ENCODE data around the gene POLE2. TPM values are rescaled to one million over a fixed set of nuclear protein-coding genes. Genes with fewer than 3 reads are reported as not detected.
A peak's percentile ranks its signal among the peaks of the same experiment; 100 is the strongest.
"Not testable (repeated sequence)": the region's sequence is repeated elsewhere in the genome, so short reads cannot be mapped to it uniquely, and the experiment has no call there.

Gene POLE2
- total RNA-seq, 4 donors from 2014 or later, result 5.7 to 9.2 TPM; not detected in 2

DNA sequence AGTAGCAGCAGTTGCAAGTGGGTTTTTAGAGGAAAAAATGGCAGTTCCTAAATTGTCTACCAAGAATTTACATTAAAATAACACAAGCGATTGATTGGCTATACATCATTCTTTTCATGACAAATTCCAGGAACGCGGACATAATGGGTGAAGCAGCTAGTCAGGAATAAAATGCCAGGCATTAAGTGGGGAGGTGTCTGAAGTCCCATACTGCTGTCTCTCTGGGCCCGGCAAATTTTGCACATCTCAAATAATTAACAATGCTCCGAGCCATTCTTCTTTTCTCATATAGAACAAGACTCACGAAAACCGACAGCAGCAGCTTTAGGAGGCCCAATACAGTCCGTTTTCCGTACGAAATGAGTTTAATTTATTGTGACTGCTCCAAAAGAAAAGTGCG, 68.3 kb downstream of the POLE2 start:
- DNase-seq, result no peak
- TF ChIP-seq POLR2A (IDR thresholded peaks at IDR 0.05), result no peak
- TF ChIP-seq, protein P1, sequence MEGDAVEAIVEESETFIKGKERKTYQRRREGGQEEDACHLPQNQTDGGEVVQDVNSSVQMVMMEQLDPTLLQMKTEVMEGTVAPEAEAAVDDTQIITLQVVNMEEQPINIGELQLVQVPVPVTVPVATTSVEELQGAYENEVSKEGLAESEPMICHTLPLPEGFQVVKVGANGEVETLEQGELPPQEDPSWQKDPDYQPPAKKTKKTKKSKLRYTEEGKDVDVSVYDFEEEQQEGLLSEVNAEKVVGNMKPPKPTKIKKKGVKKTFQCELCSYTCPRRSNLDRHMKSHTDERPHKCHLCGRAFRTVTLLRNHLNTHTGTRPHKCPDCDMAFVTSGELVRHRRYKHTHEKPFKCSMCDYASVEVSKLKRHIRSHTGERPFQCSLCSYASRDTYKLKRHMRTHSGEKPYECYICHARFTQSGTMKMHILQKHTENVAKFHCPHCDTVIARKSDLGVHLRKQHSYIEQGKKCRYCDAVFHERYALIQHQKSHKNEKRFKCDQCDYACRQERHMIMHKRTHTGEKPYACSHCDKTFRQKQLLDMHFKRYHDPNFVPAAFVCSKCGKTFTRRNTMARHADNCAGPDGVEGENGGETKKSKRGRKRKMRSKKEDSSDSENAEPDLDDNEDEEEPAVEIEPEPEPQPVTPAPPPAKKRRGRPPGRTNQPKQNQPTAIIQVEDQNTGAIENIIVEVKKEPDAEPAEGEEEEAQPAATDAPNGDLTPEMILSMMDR (IDR thresholded peaks at IDR 0.05), result no peak
- TF ChIP-seq POLR2AphosphoS5 (IDR thresholded peaks at IDR 0.05), result no peak
- no peak for TF ChIP-seq EP300 (IDR thresholded peaks at IDR 0.05; ENCODE audit: low read depth)
- Histone ChIP-seq H3K27ac (peak overlapping the region; percentile 95 to 99 (median 96)), H3K27me3 (no peaks in the 10 kb centered on the region), H3K4me1 (peaks cover 5 to 54% (median 39%) of the 10 kb centered on the region in 4 donors), H3K4me3 (peak overlapping the region; percentile 79 to 99 (median 90)), H3K9me3 (no peaks in the 10 kb centered on the region), H3K36me3 (peaks cover 0 to 10% (median 3%) of the 10 kb centered on the region in 4 donors)
- WGBS, 2 donors (ENCODE audit: low coverage in 1 of 2), result 1% methylated on average over 10 to 11 of the region's 11 CpGs
- in situ Hi-C loops (cut with MboI; ENCODE audit: low pct_ligation_motif_present in 1 of 4, low pct_unique_long_range_greater_than_20kb in 1 of 4, low sequenced_read_pairs in 3 of 4) (no loop called here), intact Hi-C loops (cut with DNase I; ENCODE audit: low total_unique reads) (no loop called here)

DNA sequence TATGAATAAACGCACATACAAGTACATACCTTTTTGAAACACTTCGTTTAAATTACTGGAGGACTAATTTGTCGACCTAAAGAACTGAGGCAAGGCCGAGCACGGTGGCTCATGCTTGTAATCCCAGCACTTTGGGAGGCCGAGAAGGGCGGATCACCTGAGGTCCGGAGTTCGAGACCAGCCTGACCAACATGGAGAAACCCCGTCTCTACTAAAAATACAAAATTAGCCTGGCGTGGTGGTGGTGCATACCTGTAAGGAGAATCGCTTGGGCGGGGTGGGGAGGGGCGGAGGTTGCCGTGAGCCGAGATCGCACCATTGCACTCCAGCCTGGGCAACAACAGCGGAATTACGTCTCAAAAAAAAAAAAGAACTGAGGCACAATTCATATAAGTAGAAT, 68.7 kb downstream of the POLE2 start:
- DNase-seq, result peak; percentile 25
- peak overlapping the region; percentile 79 to 99 (median 90) for H3K4me3 ChIP-seq
- intact Hi-C loops (cut with DNase I; ENCODE audit: low total_unique reads); H3K27me3 ChIP-seq; in situ Hi-C loops (cut with MboI; ENCODE audit: low pct_ligation_motif_present in 1 of 4, low pct_unique_long_range_greater_than_20kb in 1 of 4, low sequenced_read_pairs in 3 of 4); H3K9me3 ChIP-seq: not testable (repeated sequence)
- peak overlapping the region; percentile 95 to 99 (median 96) for H3K27ac ChIP-seq
- H3K36me3 ChIP-seq, result peaks cover 0 to 12% (median 3%) of the 10 kb centered on the region in 4 donors
- WGBS, 2 donors (ENCODE audit: low coverage in 1 of 2), result 29 to 41% methylated on average over 6 to 19 of the region's 19 CpGs
- H3K4me1 ChIP-seq, result peaks cover 5 to 50% (median 37%) of the 10 kb centered on the region in 4 donors

DNA sequence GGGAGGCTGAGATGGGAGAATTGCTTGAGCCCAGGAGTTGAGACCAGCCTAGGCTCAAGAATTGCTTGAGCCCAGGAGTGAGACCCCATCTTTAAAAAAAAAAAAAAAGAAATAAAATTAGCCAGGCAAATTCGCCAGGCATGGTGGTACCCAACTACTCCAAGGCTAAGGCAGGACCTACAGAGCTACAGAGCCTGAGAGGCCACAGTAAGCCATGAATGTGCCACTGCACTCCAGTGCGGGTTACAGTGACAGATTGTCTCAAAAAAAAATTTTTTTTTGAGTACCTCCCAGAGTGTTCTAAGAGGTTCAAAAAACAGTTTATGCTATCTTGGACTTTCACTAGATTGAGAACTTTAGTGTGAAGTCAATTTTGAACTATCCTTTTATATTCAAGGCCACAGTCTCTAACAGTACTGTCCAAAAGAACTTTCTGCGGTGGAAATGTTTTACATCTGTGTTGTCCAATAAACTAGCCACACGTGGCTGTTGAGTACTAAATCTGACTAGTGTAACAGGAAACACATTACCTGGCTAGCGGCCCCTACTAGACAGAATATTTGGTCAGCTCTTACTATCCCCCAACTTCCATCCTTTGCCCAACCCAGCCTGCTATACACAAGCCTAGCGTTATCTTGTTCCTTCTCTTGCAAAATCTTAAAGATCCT, 70.0 kb downstream of the POLE2 start:
- Histone ChIP-seq H3K27ac (no peak overlapping the region), H3K4me1 (peaks cover 5 to 37% (median 24%) of the 10 kb centered on the region in 4 donors), H3K36me3 (peaks cover 0 to 14% (median 3%) of the 10 kb centered on the region in 4 donors), H3K9me3 (no peaks in the 10 kb centered on the region), H3K4me3 (no peak overlapping the region), H3K27me3 (no peaks in the 10 kb centered on the region)
- WGBS, 2 donors (ENCODE audit: low coverage in 1 of 2), result 76% methylated on average over 4 to 6 of the region's 6 CpGs
- intact Hi-C loops (cut with DNase I; ENCODE audit: low total_unique reads) (no loop called here), in situ Hi-C loops (cut with MboI; ENCODE audit: low pct_ligation_motif_present in 1 of 4, low pct_unique_long_range_greater_than_20kb in 1 of 4, low sequenced_read_pairs in 3 of 4) (no loop called here)
- no peak for DNase-seq
- TF ChIP-seq EP300 (IDR thresholded peaks at IDR 0.05; ENCODE audit: low read depth) (no peak), POLR2AphosphoS5 (IDR thresholded peaks at IDR 0.05) (no peak), POLR2A (IDR thresholded peaks at IDR 0.05) (no peak)
- TF ChIP-seq, protein P1 (IDR thresholded peaks at IDR 0.05), result no peak

DNA sequence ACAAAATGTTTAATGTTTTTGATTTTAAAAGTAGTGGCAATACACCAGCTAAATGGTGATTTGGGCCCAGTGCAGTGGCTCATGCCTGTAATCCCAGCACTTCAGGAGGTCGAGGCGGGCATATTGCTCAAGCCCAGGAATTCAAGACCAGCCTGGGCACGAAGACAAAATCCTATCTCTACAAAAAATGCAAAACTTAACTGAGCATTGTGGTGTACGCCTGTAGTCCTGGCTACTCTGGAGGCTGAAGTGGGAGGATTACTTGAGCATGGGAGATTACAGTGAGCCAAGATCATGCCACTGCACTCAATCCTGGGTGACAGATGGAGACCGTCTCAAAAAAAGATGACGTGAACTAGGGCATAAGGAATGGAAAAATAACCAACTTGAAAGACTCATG, 72.2 kb downstream of the POLE2 start:
- 97 to 100% methylated on average over 2 to 6 of the region's 6 CpGs for WGBS, 2 donors (ENCODE audit: low coverage in 1 of 2)
- Histone ChIP-seq H3K4me3 (no peak overlapping the region), H3K9me3 (no peaks in the 10 kb centered on the region), H3K27me3 (no peaks in the 10 kb centered on the region), H3K27ac (no peak overlapping the region), H3K4me1 (peaks cover 0 to 22% (median 8%) of the 10 kb centered on the region in 4 donors), H3K36me3 (peaks cover 0 to 14% (median 3%) of the 10 kb centered on the region in 4 donors)
- DNase-seq, result no peak
- intact Hi-C loops (cut with DNase I; ENCODE audit: low total_unique reads), result no loop called here
- in situ Hi-C loops (cut with MboI; ENCODE audit: low pct_ligation_motif_present in 1 of 4, low pct_unique_long_range_greater_than_20kb in 1 of 4, low sequenced_read_pairs in 3 of 4), result no loop called here
- TF ChIP-seq, protein P1 (IDR thresholded peaks at IDR 0.05), result no peak
- TF ChIP-seq POLR2A (IDR thresholded peaks at IDR 0.05), result no peak

DNA sequence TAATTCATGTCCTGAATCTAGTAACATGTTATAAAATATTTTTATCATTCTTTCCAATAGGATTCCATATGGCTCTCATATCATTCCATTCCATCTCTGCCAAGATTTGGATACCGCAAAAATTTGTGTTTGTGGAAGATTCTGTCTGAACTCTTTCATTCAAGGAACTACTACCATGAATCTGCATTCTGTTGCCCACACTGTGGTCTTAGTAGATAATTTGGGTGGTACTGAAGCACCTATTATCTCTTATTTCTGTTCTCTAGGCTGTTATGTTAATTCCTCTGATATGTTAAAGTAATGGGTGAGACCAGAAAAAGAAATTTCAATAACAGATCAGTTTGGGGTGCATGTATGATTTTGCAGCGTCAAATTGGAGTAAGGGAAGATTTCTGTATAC, 73.8 kb downstream of the POLE2 start:
- H3K4me1 ChIP-seq, result peaks cover 0 to 16% (median 3%) of the 10 kb centered on the region in 4 donors
- in situ Hi-C loops (cut with MboI; ENCODE audit: low pct_ligation_motif_present in 1 of 4, low pct_unique_long_range_greater_than_20kb in 1 of 4, low sequenced_read_pairs in 3 of 4) (no loop called here), intact Hi-C loops (cut with DNase I; ENCODE audit: low total_unique reads) (no loop called here)
- WGBS, 2 donors (ENCODE audit: low coverage in 1 of 2), result 96 to 100% methylated on average over 2 of the region's 2 CpGs
- no peak overlapping the region for H3K27ac ChIP-seq
- TF ChIP-seq POLR2AphosphoS5 (IDR thresholded peaks at IDR 0.05) (no peak), EP300 (IDR thresholded peaks at IDR 0.05; ENCODE audit: low read depth) (no peak), POLR2A (IDR thresholded peaks at IDR 0.05) (no peak)
- TF ChIP-seq, protein P1 (IDR thresholded peaks at IDR 0.05), result no peak
- DNase-seq, result no peak
- H3K4me3 ChIP-seq, result no peak overlapping the region
- no peaks in the 10 kb centered on the region for H3K27me3 ChIP-seq
- H3K9me3 ChIP-seq, result no peaks in the 10 kb centered on the region
- peaks cover 0 to 14% (median 3%) of the 10 kb centered on the region in 4 donors for H3K36me3 ChIP-seq
